HepG2 (cell line): ENCODE results near the gene PHYHIPL. TPM values are rescaled to one million over a fixed set of nuclear protein-coding genes. Genes with fewer than 3 reads are reported as not detected.

ENCODE experiments used
- ATAC-seq: fragments of 200-7000 bp; cut with Tn5 transposase; 3 replicates; pipeline ENCODE4 v1.9.1; 2020; ENCODE audit warnings: mild to moderate bottlenecking, moderate library complexity
- BruUV-seq: library from RNA; stranded (reverse); fragments of 400-500 nt; replicated peaks from 2 replicates; lab custom pipeline; 2021; lab: Mats Ljungman, UMichigan
- CTCF ChIA-PET: fragments of 300-600 bp; formaldehyde crosslinking; extraction: SDS; loops from one replicate; lab custom pipeline; 2021; ENCODE audit warnings: low total read pairs, inconsistent platforms, low intra/inter-chr PET ratio; lab: Yijun Ruan, JAX
- POLR2A ChIA-PET: fragments of 350-600 bp; sonication (Branson Sonifier 250); formaldehyde crosslinking; loops from one replicate; lab custom pipeline; 2020; ENCODE audit warnings: antibody characterized with exemption, inconsistent platforms; lab: Yijun Ruan, JAX
- DNase-seq: peaks from one replicate; pipeline ENCODE4 v3.0.0-alpha.2; 2015; ENCODE audit warnings: low spot score
- FAIRE-seq: peaks from 3 replicates; lab custom pipeline; 2011; peaks lifted over from hg19 to GRCh38; lab: Jason Lieb, UNC
- H2AFZ ChIP-seq: one replicate; pipeline ENCODE4 v1.6.1; 2011; ENCODE audit warnings: low read length, inconsistent platforms
- H3K27ac ChIP-seq: fragments of 300-600 bp; 3 replicates; pipeline ENCODE4 v1.8.0; 2011; ENCODE audit warnings: mixed run types, mild to moderate bottlenecking, mixed read lengths, low read length, inconsistent platforms; ENCODE audit not compliant: insufficient read depth; ENCODE audit errors: extremely low read length
- H3K27me3 ChIP-seq, 2 experiments: fragments of 200-600 bp in 1 of 2; 2 replicates in 1 of 2; 3 replicates in 1 of 2; pipeline versions ENCODE4 v1.6.0 to v1.8.0; 2011; ENCODE audit warnings: low read length in 2 of 2, mild to moderate bottlenecking in 2 of 2, moderate library complexity in 2 of 2, inconsistent platforms in 1 of 2; ENCODE audit not compliant: insufficient read depth in 2 of 2, control insufficient read depth in 1 of 2
- H3K36me3 ChIP-seq, 2 experiments: fragments of 200-600 bp in 1 of 2; replicated peaks in 1 of 2; 2 replicates in 1 of 2; 3 replicates in 1 of 2; pipeline versions ENCODE4 v1.5.1 to v1.8.0; 2011; ENCODE audit warnings: low read length in 2 of 2, inconsistent platforms in 1 of 2; ENCODE audit not compliant: insufficient read depth in 2 of 2, control insufficient read depth in 1 of 2
- H3K4me1 ChIP-seq: 2 replicates; pipeline ENCODE4 v1.5.1; 2012; ENCODE audit warnings: low read length, inconsistent platforms; ENCODE audit not compliant: insufficient read depth
- H3K4me2 ChIP-seq: 2 replicates; pipeline ENCODE4 v1.6.0; 2011; ENCODE audit warnings: low read depth, low read length, inconsistent platforms
- H3K4me3 ChIP-seq, 3 experiments: fragments of 200-600 bp in 1 of 3; sonication (generic), shearing (Covaris generic) in 1 of 3; replicated peaks in 1 of 3; 2 replicates each; pipeline ENCODE4 v1.5.1; 2011 to 2016; ENCODE audit warnings: low read length in 3 of 3, inconsistent platforms in 2 of 3, low read depth in 2 of 3, mild to moderate bottlenecking in 2 of 3, control low read depth in 1 of 3, mixed read lengths in 1 of 3; ENCODE audit not compliant: insufficient read depth in 1 of 3
- H3K79me2 ChIP-seq: one replicate; pipeline ENCODE4 v1.6.1; 2011; ENCODE audit warnings: low read length, inconsistent platforms; ENCODE audit not compliant: insufficient read depth
- H3K9ac ChIP-seq: 2 replicates; pipeline ENCODE4 v1.6.0; 2011; ENCODE audit warnings: mild to moderate bottlenecking, low read depth, low read length, inconsistent platforms; ENCODE audit not compliant: insufficient read depth
- H3K9me3 ChIP-seq: 2 replicates; pipeline ENCODE4 v1.5.1; 2012; ENCODE audit warnings: mild to moderate bottlenecking, low read length
- H4K20me1 ChIP-seq: 2 replicates; pipeline ENCODE4 v1.6.0; 2011; ENCODE audit warnings: inconsistent platforms, mild to moderate bottlenecking, low read length, moderate library complexity; ENCODE audit not compliant: insufficient read depth
- AKAP8 ChIP-seq: sonication (generic); formaldehyde crosslinking; IDR thresholded peaks from 2 replicates; pipeline ENCODE4 v1.5.1; 2020; ENCODE audit warnings: mild to moderate bottlenecking, missing genetic modification reagents
- ATAD3A ChIP-seq: sonication (generic); formaldehyde crosslinking; IDR thresholded peaks from 2 replicates; pipeline ENCODE4 v1.4.0; 2020; ENCODE audit warnings: missing genetic modification reagents
- ATRX ChIP-seq: sonication (generic); formaldehyde crosslinking; IDR thresholded peaks from 2 replicates; pipeline ENCODE4 v1.4.0; 2020; ENCODE audit warnings: missing genetic modification reagents, borderline replicate concordance
- KMT2A ChIP-seq: sonication (generic); formaldehyde crosslinking; IDR thresholded peaks from 2 replicates; pipeline ENCODE4 v1.4.0; 2020; ENCODE audit warnings: missing genetic modification reagents
- PREB ChIP-seq: sonication (generic); formaldehyde crosslinking; IDR thresholded peaks from 2 replicates; pipeline ENCODE4 v1.4.0; 2020; ENCODE audit warnings: missing genetic modification reagents
- RELA ChIP-seq: sonication (generic); formaldehyde crosslinking; IDR thresholded peaks from 2 replicates; pipeline ENCODE4 v1.4.0; 2020; ENCODE audit warnings: missing genetic modification reagents
- RFX3 ChIP-seq: IDR thresholded peaks from 2 replicates; pipeline ENCODE4 v1.6.1; 2016; ENCODE audit warnings: missing biosample characterization, missing genetic modification reagents
- SCMH1 ChIP-seq: sonication (generic); formaldehyde crosslinking; IDR thresholded peaks from 2 replicates; pipeline ENCODE4 v1.9.0; 2021; ENCODE audit warnings: missing genetic modification reagents, mild to moderate bottlenecking, borderline replicate concordance
- SRSF4 ChIP-seq: fragments of 200-400 bp; formaldehyde crosslinking; IDR thresholded peaks from one replicate; pipeline ENCODE4 v1.6.1; 2018; ENCODE audit warnings: mild to moderate bottlenecking, low read depth, low read length, moderate library complexity; ENCODE audit not compliant: poor library complexity, severe bottlenecking
- ZBTB34 ChIP-seq: sonication (generic); formaldehyde crosslinking; IDR thresholded peaks from 2 replicates; pipeline ENCODE4 v1.8.0; 2022; ENCODE audit warnings: mild to moderate bottlenecking, missing genetic modification reagents
- ZFY ChIP-seq: sonication (generic); formaldehyde crosslinking; IDR thresholded peaks from 2 replicates; pipeline ENCODE4 v1.4.0; 2020; ENCODE audit warnings: missing genetic modification reagents
- ZNF34 ChIP-seq: sonication (generic); formaldehyde crosslinking; IDR thresholded peaks from 2 replicates; pipeline ENCODE4 v1.4.0; 2020; ENCODE audit warnings: mild to moderate bottlenecking, missing genetic modification reagents, borderline replicate concordance
- WGBS: methylation state at CpG from one replicate; pipeline ENCODE4 v1.1.6; 2017; ENCODE audit warnings: low lambda C conversion rate; 5-methylcytosine and 5-hydroxymethylcytosine counted together
- in situ Hi-C: cut with HindIII; loops from 2 replicates; pipeline ENCODE4 v1.10.0; 2017; ENCODE audit warnings: low pct_unique_long_range_greater_than_20kb; ENCODE audit not compliant: extremely low pct_ligation_motif_present
- intact Hi-C: fragments of 100-400 bp; cut with micrococcal nuclease; formaldehyde crosslinking; loops from one replicate; pipeline ENCODE4 v1.10.0; 2022; ENCODE audit not compliant: unreplicated experiment
- polyA plus RNA-seq, 8 experiments: library from polyadenylated mRNA; depleted of rRNA in 3 of 8; stranded (reverse) in 7 of 8; unstranded in 1 of 8; fragments of >200 nt; fragmentation: Illumina TruSeq in 4 of 8; extraction: Trizol in 4 of 8; gene quantifications; 2 replicates each; pipeline versions ENCODE4 v1.2.1 to v1.2.3, GENCODE V29; 2011 to 2016; ENCODE audit warnings: low read depth in 4 of 8, missing spikeins in 1 of 8, mixed read lengths in 1 of 8; ENCODE audit not compliant: insufficient read depth in 1 of 8
- total RNA-seq, 5 experiments: library from RNA; depleted of rRNA; stranded (reverse); fragments of >200 nt; fragmentation: Illumina TruSeq; extraction: Trizol; gene quantifications; 2 replicates each; pipeline ENCODE4 v1.2.3, GENCODE V29; 2016; ENCODE audit warnings: low read depth in 1 of 5

PHYHIPL gene
- total and polyA plus RNA-seq, 2 of the 13 experiments (the other 11 are each of a cell fraction or from before 2014, with no cell fraction given), result 40.6 to 78.5 TPM

- no peak for TF ChIP-seq ZBTB34
- TF ChIP-seq ZFY (CRISPR knock-in tag), result no peak
- TF ChIP-seq RELA (CRISPR knock-in tag), result no peak
Observed at GRCh38 chr10:59285073-59285472, 108.6 kb downstream of the PHYHIPL start (continued).

GRCh38 chr10:59285848-59286247 is 109.4 kb downstream of the PHYHIPL start:
- POLR2A ChIA-PET, result no interaction called here
- CTCF ChIA-PET, result no interaction called here
- Histone ChIP-seq H2AFZ (no peak overlapping the region), H3K9me3 (no peaks in the 10 kb centered on the region), H3K4me1 (no peaks in the 10 kb centered on the region), H3K9ac (no peak overlapping the region), H3K36me3 (no peaks in the 10 kb centered on the region), H3K27ac (no peak overlapping the region), H3K4me2 (no peak overlapping the region), H4K20me1 (no peaks in the 10 kb centered on the region), H3K4me3 (no peak overlapping the region), H3K27me3 (no peaks in the 10 kb centered on the region)
- ATAC-seq (no peak), FAIRE-seq (no peak), DNase-seq (no peak)
- intact Hi-C loops (no loop called here), in situ Hi-C loops (no loop called here)
- 84% methylated on average over 4 of the region's 4 CpGs for WGBS
- no peak for TF ChIP-seq AKAP8 (CRISPR knock-in tag)
- TF ChIP-seq ATRX (CRISPR knock-in tag), result no peak
- TF ChIP-seq SCMH1 (CRISPR knock-in tag), result no peak
- no peak for TF ChIP-seq PREB (CRISPR knock-in tag)
- TF ChIP-seq ZNF34 (CRISPR knock-in tag), result no peak
- no peak for TF ChIP-seq KMT2A (CRISPR knock-in tag)
- no peak for TF ChIP-seq RFX3
- no peak for TF ChIP-seq SRSF4
- TF ChIP-seq ATAD3A, result no peak
- TF ChIP-seq, all 625 proteins: peak for 0
- H3K79me2 ChIP-seq, result no peaks in the 10 kb centered on the region
- no TSS peak for BruUV-seq
